ENCODE measurements around the gene DYNC2H1. TPM values are rescaled to one million over a fixed set of nuclear protein-coding genes. Genes with fewer than 3 reads are reported as not detected.

DYNC2H1 gene
- polyA plus RNA-seq, 1 experiment = 25.3 TPM

DNA sequence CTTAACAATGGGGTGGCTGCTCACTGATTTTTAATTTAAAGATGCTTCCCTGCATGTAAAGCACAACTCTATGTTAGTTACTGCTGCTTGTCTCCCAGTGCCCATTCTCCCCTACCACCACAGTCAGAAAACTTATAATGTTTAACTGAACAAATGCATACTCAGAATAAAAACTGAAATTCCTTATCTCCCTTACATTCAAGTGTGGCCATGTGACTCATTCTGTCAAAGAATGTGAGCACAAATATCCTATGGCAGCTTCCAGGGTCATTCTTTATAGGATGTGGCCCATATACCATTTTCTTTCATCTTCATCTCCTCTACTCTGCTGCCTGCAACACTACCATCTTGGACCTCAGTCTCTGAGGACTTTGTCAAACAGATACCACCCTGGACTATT, 374.8 kb downstream of the DYNC2H1 start:
- CTCF ChIA-PET = interaction anchor here (1.0 kb wide), 1 partner anchor 53 kb away, joined by 5 read pairs; no protein-coding TSS in a partner anchor
- H3K9me3 ChIP-seq (ENCODE audit: control insufficient read depth, insufficient read depth, low read length) = no peaks in the 10 kb centered on the region
- DNase-seq (ENCODE audit: low read depth, low spot score) = no peak

DNA sequence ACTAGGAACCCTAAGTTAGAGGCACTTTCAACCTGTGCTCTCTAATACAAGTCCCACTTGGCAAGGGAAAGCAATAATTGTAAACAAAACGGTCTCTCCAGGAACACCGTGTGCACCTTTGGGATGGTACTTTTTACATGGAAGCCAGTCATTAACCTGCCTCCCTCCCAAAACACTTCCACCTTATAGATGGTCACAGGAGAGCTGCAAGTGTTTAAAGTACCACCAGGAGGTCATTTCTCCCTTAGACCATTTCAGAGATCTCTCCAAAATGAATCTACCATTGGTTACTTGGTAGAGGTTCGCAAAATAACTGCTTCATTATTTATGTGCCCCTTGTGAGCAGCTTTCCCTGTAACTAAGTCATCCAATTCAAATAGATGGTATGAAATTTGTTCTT, 375.3 kb downstream of the DYNC2H1 start:
- H3K4me3 ChIP-seq (ENCODE audit: low read depth, low read length) = no peak overlapping the region
- DNase-seq (ENCODE audit: low read depth, low spot score) = no peak
- H3K9me3 ChIP-seq (ENCODE audit: control insufficient read depth, insufficient read depth, low read length) = no peaks in the 10 kb centered on the region
- POLR2A ChIA-PET = no interaction called here
- TF ChIP-seq, protein P1, sequence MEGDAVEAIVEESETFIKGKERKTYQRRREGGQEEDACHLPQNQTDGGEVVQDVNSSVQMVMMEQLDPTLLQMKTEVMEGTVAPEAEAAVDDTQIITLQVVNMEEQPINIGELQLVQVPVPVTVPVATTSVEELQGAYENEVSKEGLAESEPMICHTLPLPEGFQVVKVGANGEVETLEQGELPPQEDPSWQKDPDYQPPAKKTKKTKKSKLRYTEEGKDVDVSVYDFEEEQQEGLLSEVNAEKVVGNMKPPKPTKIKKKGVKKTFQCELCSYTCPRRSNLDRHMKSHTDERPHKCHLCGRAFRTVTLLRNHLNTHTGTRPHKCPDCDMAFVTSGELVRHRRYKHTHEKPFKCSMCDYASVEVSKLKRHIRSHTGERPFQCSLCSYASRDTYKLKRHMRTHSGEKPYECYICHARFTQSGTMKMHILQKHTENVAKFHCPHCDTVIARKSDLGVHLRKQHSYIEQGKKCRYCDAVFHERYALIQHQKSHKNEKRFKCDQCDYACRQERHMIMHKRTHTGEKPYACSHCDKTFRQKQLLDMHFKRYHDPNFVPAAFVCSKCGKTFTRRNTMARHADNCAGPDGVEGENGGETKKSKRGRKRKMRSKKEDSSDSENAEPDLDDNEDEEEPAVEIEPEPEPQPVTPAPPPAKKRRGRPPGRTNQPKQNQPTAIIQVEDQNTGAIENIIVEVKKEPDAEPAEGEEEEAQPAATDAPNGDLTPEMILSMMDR (IDR thresholded peaks at IDR 0.05; ENCODE audit: low read depth, low read length) = no peak
- no peaks in the 10 kb centered on the region for H3K27me3 ChIP-seq (ENCODE audit: control insufficient read depth, insufficient read depth, low read length)
- CTCF ChIA-PET = no interaction called here
- H3K27ac ChIP-seq (ENCODE audit: low read depth, low read length) = no peak overlapping the region

More for the DNA sequence above, 374.8 kb downstream of the DYNC2H1 start:
- TF ChIP-seq, protein P1 (IDR thresholded peaks at IDR 0.05; ENCODE audit: low read depth, low read length) = no peak
- Histone ChIP-seq H3K27ac (ENCODE audit: low read depth, low read length) (no peak overlapping the region), H3K4me3 (ENCODE audit: low read depth, low read length) (no peak overlapping the region), H3K27me3 (ENCODE audit: control insufficient read depth, insufficient read depth, low read length) (no peaks in the 10 kb centered on the region)
- POLR2A ChIA-PET = no interaction called here

DNA sequence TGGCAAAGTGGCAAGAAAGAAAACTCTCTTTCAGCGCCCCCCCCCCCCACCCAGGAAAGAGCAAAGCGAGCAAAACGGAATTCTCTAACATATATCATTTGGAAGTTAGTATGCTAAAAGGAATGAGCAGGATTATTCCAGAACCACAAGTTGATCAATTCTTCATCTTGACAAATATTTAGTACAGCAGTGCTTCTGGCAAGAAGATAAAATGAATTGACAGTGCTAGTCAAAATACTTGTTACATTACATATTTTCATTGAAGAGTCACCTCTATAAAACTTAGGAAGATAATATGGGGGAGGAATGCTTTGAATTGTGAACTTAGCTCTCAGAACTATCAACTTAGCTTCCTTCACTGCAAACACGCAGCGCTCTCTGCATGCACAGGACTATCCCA, 377.4 kb downstream of the DYNC2H1 start:
- no peak for DNase-seq (ENCODE audit: low read depth, low spot score)

DNA sequence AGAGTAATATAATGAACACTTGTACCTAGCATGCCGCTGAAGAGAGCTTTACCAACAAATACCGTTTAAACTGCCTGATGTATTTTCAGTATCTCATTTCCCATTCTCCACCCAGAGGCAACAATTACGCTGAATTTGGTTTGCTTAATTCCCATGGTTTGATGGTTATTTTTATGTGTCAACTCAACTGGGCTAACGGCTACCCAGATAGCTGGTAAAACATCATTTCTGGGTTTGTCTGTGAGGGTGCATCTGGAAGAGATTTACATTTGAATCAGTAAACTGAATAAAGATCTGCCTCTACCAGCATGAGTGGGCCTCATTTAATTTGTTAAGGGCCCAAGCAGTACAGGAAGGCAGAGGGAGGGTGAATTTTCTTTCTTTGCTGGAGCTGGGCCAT, 377.9 kb downstream of the DYNC2H1 start:
- ChIA-PET POLR2A (no interaction called here), CTCF (no interaction called here)
- H3K4me3 ChIP-seq (ENCODE audit: low read depth, low read length) = no peak overlapping the region
- no peak overlapping the region for H3K27ac ChIP-seq (ENCODE audit: low read depth, low read length)
- DNase-seq (ENCODE audit: low read depth, low spot score) = no peak
- H3K9me3 ChIP-seq (ENCODE audit: control insufficient read depth, insufficient read depth, low read length) = peaks cover 7% of the 10 kb centered on the region
- no peaks in the 10 kb centered on the region for H3K27me3 ChIP-seq (ENCODE audit: control insufficient read depth, insufficient read depth, low read length)
- TF ChIP-seq, protein P1 (IDR thresholded peaks at IDR 0.05; ENCODE audit: low read depth, low read length) = no peak

More for the DNA sequence above, 377.4 kb downstream of the DYNC2H1 start:
- Histone ChIP-seq H3K27ac (ENCODE audit: low read depth, low read length) (no peak overlapping the region), H3K9me3 (ENCODE audit: control insufficient read depth, insufficient read depth, low read length) (peaks cover 7% of the 10 kb centered on the region), H3K4me3 (ENCODE audit: low read depth, low read length) (no peak overlapping the region), H3K27me3 (ENCODE audit: control insufficient read depth, insufficient read depth, low read length) (no peaks in the 10 kb centered on the region)
- TF ChIP-seq, protein P1 (IDR thresholded peaks at IDR 0.05; ENCODE audit: low read depth, low read length) = no peak
- POLR2A ChIA-PET = no interaction called here
- CTCF ChIA-PET = interaction anchor here (0.9 kb wide), 1 partner anchor 378 kb away, joined by 3 read pairs; the partner anchor contains the start of gene DYNC2H1

DNA sequence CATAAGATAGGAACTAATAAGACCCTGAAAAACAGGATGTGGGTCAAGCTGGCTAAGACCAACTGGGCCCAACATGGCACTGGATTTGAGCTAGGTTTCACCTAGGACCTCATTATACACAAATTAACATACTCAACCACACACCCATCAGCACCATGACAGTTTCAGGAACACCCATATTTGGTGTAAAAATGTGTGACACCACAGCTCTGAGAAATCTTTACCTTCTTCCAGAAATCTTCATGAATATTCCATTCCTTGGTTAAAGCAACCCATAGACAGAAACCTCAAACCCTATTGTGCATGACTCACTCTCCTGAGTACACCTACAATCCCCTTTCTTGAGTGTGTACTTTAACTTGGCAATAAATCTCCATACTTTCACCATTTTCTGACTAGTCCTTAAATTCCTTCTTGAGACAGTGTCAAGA, 378.8 kb downstream of the DYNC2H1 start:
- no peak for DNase-seq (ENCODE audit: low read depth, low spot score)
- ChIA-PET POLR2A (no interaction called here), CTCF (no interaction called here)
- Histone ChIP-seq H3K9me3 (ENCODE audit: control insufficient read depth, insufficient read depth, low read length) (peaks cover 7% of the 10 kb centered on the region), H3K4me3 (ENCODE audit: low read depth, low read length) (no peak overlapping the region), H3K27ac (ENCODE audit: low read depth, low read length) (no peak overlapping the region), H3K27me3 (ENCODE audit: control insufficient read depth, insufficient read depth, low read length) (no peaks in the 10 kb centered on the region)
- TF ChIP-seq, protein P1 (IDR thresholded peaks at IDR 0.05; ENCODE audit: low read depth, low read length) = no peak
